Lung (tissue), 12 donors: ENCODE results near the gene INKA2. TPM values are rescaled to one million over a fixed set of nuclear protein-coding genes. Genes with fewer than 3 reads are reported as not detected.
A peak's percentile ranks its signal among the peaks of the same experiment; 100 is the strongest.

Experiments
- ATAC-seq: fragments of 200-7000 bp; cut with Tn5 transposase; one replicate; pipeline ENCODE4 v1.9.1; 2020; ENCODE audit warnings: moderate number of reproducible peaks; ENCODE audit not compliant: insufficient read depth, low FRiP score
- DNase-seq, 3 donors: peaks; one replicate each; pipeline ENCODE4 v3.0.0-alpha.2; 2013 to 2017
- H3K27ac ChIP-seq, 2 donors: one replicate each; pipeline ENCODE4 v1.5.1; 2013; ENCODE audit warnings: mild to moderate bottlenecking in 2 of 2, moderate library complexity in 2 of 2, control low read depth in 1 of 2, inconsistent platforms in 1 of 2, low read depth in 1 of 2, low read length in 1 of 2
- H3K27me3 ChIP-seq, 3 donors: one replicate each; pipeline ENCODE4 v1.5.1; 2013; ENCODE audit warnings: low read length in 2 of 3; ENCODE audit not compliant: control insufficient read depth in 3 of 3, insufficient read depth in 3 of 3
- H3K36me3 ChIP-seq, 4 donors: one replicate each; pipeline ENCODE4 v1.5.1; 2013; ENCODE audit warnings: low read length in 4 of 4, mild to moderate bottlenecking in 1 of 4, moderate library complexity in 1 of 4; ENCODE audit not compliant: control insufficient read depth in 4 of 4, insufficient read depth in 4 of 4
- H3K4me1 ChIP-seq, 5 donors: one replicate each; pipeline ENCODE4 v1.5.1; 2013; ENCODE audit warnings: low read length in 5 of 5, mild to moderate bottlenecking in 2 of 5, moderate library complexity in 1 of 5; ENCODE audit not compliant: control insufficient read depth in 5 of 5, insufficient read depth in 5 of 5
- H3K4me3 ChIP-seq: one replicate; pipeline ENCODE4 v1.5.1; 2013; ENCODE audit warnings: mild to moderate bottlenecking, control low read depth, moderate library complexity
- H3K9ac ChIP-seq, 2 donors: one replicate each; pipeline ENCODE4 v1.5.1; 2013; ENCODE audit warnings: low read length in 2 of 2, control low read depth in 1 of 2; ENCODE audit not compliant: insufficient read depth in 1 of 2
- H3K9me3 ChIP-seq, 4 donors: one replicate each; pipeline ENCODE4 v1.5.1; 2013; ENCODE audit warnings: low read length in 3 of 4, mild to moderate bottlenecking in 1 of 4, moderate library complexity in 1 of 4; ENCODE audit not compliant: control insufficient read depth in 4 of 4, insufficient read depth in 3 of 4
- WGBS, 2 donors: extraction: QIAGEN DNeasy Blood & Tissue Kit; methylation state at CpG; one replicate each; pipeline ENCODE4 v1.1.7; 2013; 5-methylcytosine and 5-hydroxymethylcytosine counted together
- polyA plus RNA-seq, 2 donors: library from polyadenylated mRNA; stranded (reverse); fragments of 200-250 nt; gene quantifications; one replicate each; pipeline ENCODE4 v1.2.1, GENCODE V29; 2013
- total RNA-seq, 2 donors: library from RNA; depleted of rRNA in 1 of 2; stranded (reverse); fragments of >200 nt in 1 of 2; gene quantifications; one replicate each; pipeline ENCODE4 v1.2.1, GENCODE V29; 2014 to 2021
- TF ChIP-seq, protein P1 (sequence below): IDR thresholded peaks from 2 replicates; pipeline ENCODE4 v1.5.1; 2012; ENCODE audit warnings: mild to moderate bottlenecking; ENCODE audit errors: control extremely low read depth, extremely low read depth
- donor health status: control.
- donor health status: control.
- donor health status: Bipolar disorder and iron deficiency.
- donor health status: healthy.
- donor health status: DM: yes; HTN: yes; CAD: no.

Gene INKA2
- total and polyA plus RNA-seq, 4 donors: 2.3 to 12.5 (median 4.4) TPM

DNA sequence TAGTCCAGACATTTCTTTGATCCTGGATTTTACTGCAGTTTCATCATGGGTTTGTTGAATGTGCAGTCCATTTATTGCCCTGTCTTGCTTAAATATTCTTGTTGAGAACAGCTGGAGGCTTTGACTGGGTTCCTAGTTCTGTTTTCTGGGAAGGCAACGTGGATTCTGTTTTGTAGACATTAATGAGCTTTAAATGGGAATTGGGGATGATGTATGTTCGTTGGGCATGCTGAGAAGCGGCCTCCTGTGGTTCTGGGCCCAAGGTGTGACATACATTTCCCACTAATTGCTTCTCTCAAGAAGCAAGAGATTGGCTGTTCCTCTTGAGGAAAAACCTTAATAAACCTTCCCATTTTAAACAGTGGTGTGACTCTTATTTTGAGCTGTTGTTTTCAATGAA is 22.9 kb downstream of the INKA2 start:
- Histone ChIP-seq H3K27ac (no peak overlapping the region), H3K9me3 (no peaks in the 10 kb centered on the region), H3K4me1 (peaks cover 0 to 15% (median 5%) of the 10 kb centered on the region in 5 donors), H3K36me3 (no peaks in the 10 kb centered on the region), H3K27me3 (no peaks in the 10 kb centered on the region), H3K9ac (no peak overlapping the region), H3K4me3 (no peak overlapping the region)
- 76 to 79% methylated on average over 3 of the region's 3 CpGs for WGBS, 2 donors
- ATAC-seq: no peak
- DNase-seq: peak in 2 of 3 donors; percentile 58 to 70
- TF ChIP-seq, protein P1, sequence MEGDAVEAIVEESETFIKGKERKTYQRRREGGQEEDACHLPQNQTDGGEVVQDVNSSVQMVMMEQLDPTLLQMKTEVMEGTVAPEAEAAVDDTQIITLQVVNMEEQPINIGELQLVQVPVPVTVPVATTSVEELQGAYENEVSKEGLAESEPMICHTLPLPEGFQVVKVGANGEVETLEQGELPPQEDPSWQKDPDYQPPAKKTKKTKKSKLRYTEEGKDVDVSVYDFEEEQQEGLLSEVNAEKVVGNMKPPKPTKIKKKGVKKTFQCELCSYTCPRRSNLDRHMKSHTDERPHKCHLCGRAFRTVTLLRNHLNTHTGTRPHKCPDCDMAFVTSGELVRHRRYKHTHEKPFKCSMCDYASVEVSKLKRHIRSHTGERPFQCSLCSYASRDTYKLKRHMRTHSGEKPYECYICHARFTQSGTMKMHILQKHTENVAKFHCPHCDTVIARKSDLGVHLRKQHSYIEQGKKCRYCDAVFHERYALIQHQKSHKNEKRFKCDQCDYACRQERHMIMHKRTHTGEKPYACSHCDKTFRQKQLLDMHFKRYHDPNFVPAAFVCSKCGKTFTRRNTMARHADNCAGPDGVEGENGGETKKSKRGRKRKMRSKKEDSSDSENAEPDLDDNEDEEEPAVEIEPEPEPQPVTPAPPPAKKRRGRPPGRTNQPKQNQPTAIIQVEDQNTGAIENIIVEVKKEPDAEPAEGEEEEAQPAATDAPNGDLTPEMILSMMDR: no peak

DNA sequence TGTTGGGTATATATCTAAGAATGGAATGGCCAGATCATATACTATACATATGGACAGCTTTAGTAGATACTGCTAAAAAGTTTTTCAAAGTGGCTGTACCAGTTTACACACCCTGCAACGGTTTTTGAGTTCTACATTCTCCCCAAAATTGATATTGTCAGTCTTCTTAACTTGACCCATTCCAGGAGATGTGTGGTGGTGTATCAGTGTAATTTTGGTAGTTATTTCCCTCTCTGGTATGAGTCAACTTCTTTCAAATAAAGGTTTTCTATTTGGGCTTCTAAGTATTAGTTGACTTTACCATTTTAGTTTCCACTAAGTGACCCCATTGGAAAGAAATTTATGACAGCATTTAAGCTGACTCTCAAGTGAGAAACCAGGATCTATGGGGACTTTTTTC is 29.2 kb downstream of the INKA2 start:
- Histone ChIP-seq H3K27me3 (no peaks in the 10 kb centered on the region), H3K36me3 (peaks cover 0 to 24% (median 8%) of the 10 kb centered on the region in 4 donors), H3K27ac (no peak overlapping the region), H3K4me1 (peaks cover 0 to 8% (median 0%) of the 10 kb centered on the region in 5 donors), H3K9me3 (no peaks in the 10 kb centered on the region), H3K4me3 (no peak overlapping the region), H3K9ac (no peak overlapping the region)
- no peak for DNase-seq
- ATAC-seq: no peak
- WGBS, 2 donors: 71 to 76% methylated on average over 1 of the region's 1 CpG
- TF ChIP-seq, protein P1: no peak

DNA sequence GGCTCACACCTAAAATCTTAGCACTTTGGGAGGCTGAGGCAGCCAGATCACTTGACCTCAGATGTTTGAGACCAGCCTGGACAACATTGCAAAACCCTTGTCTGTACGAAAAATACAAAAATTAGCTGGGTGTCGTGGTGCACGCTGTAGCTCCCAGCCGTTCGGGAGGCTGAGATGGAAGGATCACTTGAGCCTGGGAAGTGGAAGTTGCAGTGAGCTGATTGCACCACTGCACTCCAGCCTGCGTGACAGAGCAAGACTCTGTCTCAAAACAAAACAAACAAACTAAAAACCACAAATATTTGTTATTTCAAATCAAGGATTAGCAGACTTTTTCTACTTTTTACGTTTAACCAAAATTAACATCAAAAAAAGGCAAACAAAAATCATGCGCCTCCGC is 31.3 kb downstream of the INKA2 start:
- Histone ChIP-seq H3K9me3 (no peaks in the 10 kb centered on the region), H3K27me3 (no peaks in the 10 kb centered on the region), H3K36me3 (peaks cover 0 to 36% (median 16%) of the 10 kb centered on the region in 4 donors), H3K4me1 (peaks cover 0 to 8% (median 0%) of the 10 kb centered on the region in 5 donors), H3K9ac (no peak overlapping the region), H3K4me3 (no peak overlapping the region), H3K27ac (no peak overlapping the region)
- TF ChIP-seq, protein P1: no peak
- no peak for DNase-seq
- no peak for ATAC-seq
- 46 to 54% methylated on average over 9 of the region's 9 CpGs for WGBS, 2 donors

DNA sequence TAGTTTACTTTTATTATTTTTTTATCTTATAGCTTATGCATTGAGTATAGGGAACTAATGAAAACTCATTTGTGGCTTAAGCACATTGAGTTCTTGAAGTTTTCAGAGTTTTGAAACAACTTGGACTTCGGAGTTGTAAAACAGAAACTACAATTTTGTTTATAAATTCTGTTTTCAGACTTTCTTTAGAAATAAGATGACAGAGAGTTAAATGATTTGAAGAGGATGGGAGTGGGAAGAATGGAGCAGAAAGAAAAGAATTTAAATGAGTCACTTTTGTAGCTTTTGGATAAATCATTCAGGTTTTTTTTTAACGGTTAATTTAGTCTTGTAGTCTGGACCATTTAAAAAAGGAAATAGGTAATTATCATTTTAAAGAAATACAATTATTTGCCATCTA is 32.3 kb downstream of the INKA2 start:
- ATAC-seq: no peak
- Histone ChIP-seq H3K4me1 (peaks cover 0 to 8% (median 0%) of the 10 kb centered on the region in 5 donors), H3K9me3 (no peaks in the 10 kb centered on the region), H3K36me3 (peaks cover 0 to 36% (median 17%) of the 10 kb centered on the region in 4 donors), H3K9ac (no peak overlapping the region), H3K4me3 (no peak overlapping the region), H3K27me3 (no peaks in the 10 kb centered on the region), H3K27ac (no peak overlapping the region)
- 82 to 91% methylated on average over 2 of the region's 2 CpGs for WGBS, 2 donors
- DNase-seq: no peak
- TF ChIP-seq, protein P1: no peak
